Fibroblast of lung (primary cell): ENCODE results near the gene ADAM21. TPM values are rescaled to one million over a fixed set of nuclear protein-coding genes. Genes with fewer than 3 reads are reported as not detected.

Experiments used
- DNase-seq, 2 donors: peaks; one replicate each; pipeline versions ENCODE4 v3.0.0 to v3.0.0-alpha.2; 2010; ENCODE audit warnings: low read depth in 2 of 2
- H2AFZ ChIP-seq: 2 replicates; pipeline ENCODE4 v1.5.1; 2012; ENCODE audit warnings: low read length, control low read depth, inconsistent platforms
- H3K27ac ChIP-seq: 2 replicates; pipeline ENCODE4 v1.5.1; 2011; ENCODE audit warnings: low read length, control low read depth; ENCODE audit not compliant: insufficient read depth
- H3K27me3 ChIP-seq: 2 replicates; pipeline ENCODE4 v1.5.1; 2011; ENCODE audit warnings: mild to moderate bottlenecking, low read length; ENCODE audit not compliant: control insufficient read depth, insufficient read depth
- H3K36me3 ChIP-seq: 2 replicates; pipeline ENCODE4 v1.5.1; 2011; ENCODE audit warnings: low read length; ENCODE audit not compliant: control insufficient read depth, insufficient read depth
- H3K4me1 ChIP-seq: 2 replicates; pipeline ENCODE4 v1.5.1; 2011; ENCODE audit warnings: low read length; ENCODE audit not compliant: control insufficient read depth, insufficient read depth; ENCODE audit errors: extremely low read depth
- H3K4me2 ChIP-seq: 2 replicates; pipeline ENCODE4 v1.5.1; 2011; ENCODE audit warnings: low read length, control low read depth; ENCODE audit not compliant: insufficient read depth; ENCODE audit errors: extremely low read depth
- H3K4me3 ChIP-seq, 4 experiments: fragments of 200-600 bp in 1 of 4; sonication (generic) in 1 of 4; replicated peaks in 1 of 4; 2 replicates each; pipeline ENCODE4 v1.5.1; 2011 to 2016; ENCODE audit warnings: low read length in 4 of 4, low read depth in 3 of 4, mild to moderate bottlenecking in 3 of 4, control low read depth in 2 of 4, inconsistent platforms in 1 of 4, mixed read lengths in 1 of 4; ENCODE audit not compliant: insufficient read depth in 1 of 4; ENCODE audit errors: control extremely low read depth in 1 of 4
- H3K79me2 ChIP-seq: 2 replicates; pipeline ENCODE4 v1.5.1; 2012; ENCODE audit warnings: mild to moderate bottlenecking, low read length, inconsistent platforms; ENCODE audit not compliant: control insufficient read depth, insufficient read depth
- H3K9ac ChIP-seq: 2 replicates; pipeline ENCODE4 v1.5.1; 2011; ENCODE audit warnings: mild to moderate bottlenecking, low read length, control low read depth; ENCODE audit not compliant: insufficient read depth
- H3K9me3 ChIP-seq: 2 replicates; pipeline ENCODE4 v1.5.1; 2012; ENCODE audit warnings: low read depth, low read length; ENCODE audit not compliant: control insufficient read depth, insufficient read depth
- H4K20me1 ChIP-seq: 2 replicates; pipeline ENCODE4 v1.5.1; 2011; ENCODE audit warnings: low read length; ENCODE audit not compliant: control insufficient read depth, insufficient read depth; ENCODE audit errors: extremely low read depth
- EZH2 ChIP-seq: IDR thresholded peaks from 2 replicates; pipeline ENCODE4 v1.5.1; 2012; ENCODE audit warnings: low read length, control low read depth, mild to moderate bottlenecking; ENCODE audit errors: missing control alignments
- polyA plus RNA-seq, 2 donors: library from polyadenylated mRNA; depleted of rRNA in 1 of 2; stranded (reverse) in 1 of 2; unstranded in 1 of 2; fragments of >200 nt; gene quantifications; 2 replicates each; pipeline ENCODE4 v1.2.1, GENCODE V29; 2011 to 2012; ENCODE audit warnings: missing spikeins in 1 of 2
- total RNA-seq: library from RNA; depleted of rRNA; stranded (reverse); fragments of >200 nt; gene quantifications from 2 replicates; pipeline ENCODE4 v1.2.1, GENCODE V29; 2014
- TF ChIP-seq, protein P1 (sequence below), 2 donors: IDR thresholded peaks in 1 of 2; conservative IDR thresholded peaks in 1 of 2; 1 replicate in 1 of 2; 2 replicates in 1 of 2; pipeline ENCODE4 v1.5.1; 2011 to 2012; ENCODE audit warnings: low read length in 2 of 2, control low read depth in 1 of 2, inconsistent platforms in 1 of 2, low read depth in 1 of 2, mild to moderate bottlenecking in 1 of 2

Gene ADAM21
- total and polyA plus RNA-seq, 2 donors (not counting 1 experiment from before 2014, with no cell fraction given), result 0.66 to 0.79 TPM

- no peaks in the 10 kb centered on the region for H3K27me3 ChIP-seq
- no peaks in the 10 kb centered on the region for H3K79me2 ChIP-seq
- no peak for DNase-seq
- H3K36me3 ChIP-seq, result no peaks in the 10 kb centered on the region
- no peak overlapping the region for H3K4me3 ChIP-seq
- no peaks in the 10 kb centered on the region for H3K9me3 ChIP-seq
- no peak overlapping the region for H3K9ac ChIP-seq
- no peaks in the 10 kb centered on the region for H4K20me1 ChIP-seq
- no peak overlapping the region for H3K27ac ChIP-seq
- no peak overlapping the region for H3K4me2 ChIP-seq
- TF ChIP-seq EZH2, result no peak
- TF ChIP-seq, protein P1, sequence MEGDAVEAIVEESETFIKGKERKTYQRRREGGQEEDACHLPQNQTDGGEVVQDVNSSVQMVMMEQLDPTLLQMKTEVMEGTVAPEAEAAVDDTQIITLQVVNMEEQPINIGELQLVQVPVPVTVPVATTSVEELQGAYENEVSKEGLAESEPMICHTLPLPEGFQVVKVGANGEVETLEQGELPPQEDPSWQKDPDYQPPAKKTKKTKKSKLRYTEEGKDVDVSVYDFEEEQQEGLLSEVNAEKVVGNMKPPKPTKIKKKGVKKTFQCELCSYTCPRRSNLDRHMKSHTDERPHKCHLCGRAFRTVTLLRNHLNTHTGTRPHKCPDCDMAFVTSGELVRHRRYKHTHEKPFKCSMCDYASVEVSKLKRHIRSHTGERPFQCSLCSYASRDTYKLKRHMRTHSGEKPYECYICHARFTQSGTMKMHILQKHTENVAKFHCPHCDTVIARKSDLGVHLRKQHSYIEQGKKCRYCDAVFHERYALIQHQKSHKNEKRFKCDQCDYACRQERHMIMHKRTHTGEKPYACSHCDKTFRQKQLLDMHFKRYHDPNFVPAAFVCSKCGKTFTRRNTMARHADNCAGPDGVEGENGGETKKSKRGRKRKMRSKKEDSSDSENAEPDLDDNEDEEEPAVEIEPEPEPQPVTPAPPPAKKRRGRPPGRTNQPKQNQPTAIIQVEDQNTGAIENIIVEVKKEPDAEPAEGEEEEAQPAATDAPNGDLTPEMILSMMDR (conservative IDR thresholded peaks at IDR 0.05 in 1 of 2, IDR thresholded peaks at IDR 0.05 in 1 of 2; ENCODE audit: low read depth in 1 of 2, low read length in 2 of 2), result no peak
- no peaks in the 10 kb centered on the region for H3K4me1 ChIP-seq
- no peak overlapping the region for H2AFZ ChIP-seq
Observed at GRCh38 chr14:70489579-70490200, 37.7 kb downstream of the ADAM21 start.

DNA sequence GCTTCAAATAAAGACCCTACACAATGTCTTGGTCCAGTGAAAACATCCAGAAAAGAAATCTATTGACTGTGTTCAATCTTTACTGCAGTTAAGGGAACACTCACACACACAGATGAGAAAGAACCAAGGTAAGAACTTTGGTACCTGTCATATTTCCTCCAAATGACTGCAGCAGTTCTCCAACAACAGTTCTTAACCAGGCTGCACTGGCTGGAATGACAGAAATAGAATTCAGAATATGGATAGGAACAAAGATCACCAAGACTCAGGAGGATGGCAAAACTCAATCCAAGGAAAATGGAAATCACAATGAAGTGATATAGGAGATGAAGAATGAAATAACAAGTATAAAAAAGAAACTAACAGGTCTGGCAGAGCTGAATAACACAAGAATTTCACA is 46.2 kb downstream of the ADAM21 start:
- Histone ChIP-seq H4K20me1 (no peaks in the 10 kb centered on the region), H3K27ac (no peak overlapping the region), H2AFZ (no peak overlapping the region), H3K9ac (no peak overlapping the region), H3K4me2 (no peak overlapping the region), H3K79me2 (no peaks in the 10 kb centered on the region), H3K4me1 (no peaks in the 10 kb centered on the region), H3K27me3 (no peaks in the 10 kb centered on the region), H3K9me3 (no peaks in the 10 kb centered on the region), H3K36me3 (no peaks in the 10 kb centered on the region), H3K4me3 (no peak overlapping the region)
- TF ChIP-seq EZH2, result no peak
- TF ChIP-seq, protein P1 (conservative IDR thresholded peaks at IDR 0.05 in 1 of 2, IDR thresholded peaks at IDR 0.05 in 1 of 2; ENCODE audit: low read depth in 1 of 2, low read length in 2 of 2), result no peak
- no peak for DNase-seq

Other genes starting within 250 kb of the ADAM21 start
- gene COX16, start 92.5 kb upstream of the ADAM21 start, total RNA-seq, result 30.9 and 35.4 TPM in 2 replicates
- 37.4 and 44.5 TPM in 2 replicates for gene COX16, start 92.5 kb upstream of the ADAM21 start, polyA plus RNA-seq
- gene SYNJ2BP, start 35.1 kb upstream of the ADAM21 start, total RNA-seq, result 14.4 and 15.4 TPM in 2 replicates
- gene SYNJ2BP, start 35.1 kb upstream of the ADAM21 start, polyA plus RNA-seq, result 22.7 and 28.4 TPM in 2 replicates
- gene ADAM20, start 82.8 kb downstream of the ADAM21 start, total RNA-seq, result 0.51 and 1.2 TPM in 2 replicates
- 0.02 and 0.03 TPM in 2 replicates for gene ADAM20, start 82.8 kb downstream of the ADAM21 start, polyA plus RNA-seq
- 26.5 and 26.6 TPM in 2 replicates for gene MED6, start 148.5 kb downstream of the ADAM21 start, total RNA-seq
- gene MED6, start 148.5 kb downstream of the ADAM21 start, polyA plus RNA-seq, result 44.8 and 46.1 TPM in 2 replicates
- gene TTC9, start 189.7 kb downstream of the ADAM21 start, total RNA-seq, result 1.3 and 4.3 TPM in 2 replicates
- gene TTC9, start 189.7 kb downstream of the ADAM21 start, polyA plus RNA-seq, result 1.9 and 2.0 TPM in 2 replicates